Anterior cingulate cortex (tissue), 58 donors: Measurements from ENCODE around the gene PHF1.

Source experiments
- DNase-seq, 58 donors: peaks; one replicate each; lab custom pipeline; 2025; lab: John Stamatoyannopoulos, UW

PHF1 gene

GRCh38 chr6:33430334-33430733, 19.5 kb downstream of the PHF1 start:
- DNase-seq, result no peak

GRCh38 chr6:33430991-33431879, 20.4 kb downstream of the PHF1 start:
- DNase-seq, result peak; percentile 16 to 92 (median 75)

GRCh38 chr6:33431880-33432541, 21.2 kb downstream of the PHF1 start:
- no peak for DNase-seq

- no peak for DNase-seq
Measured at GRCh38 chr6:33432546-33432945, 21.7 kb downstream of the PHF1 start.

DNA sequence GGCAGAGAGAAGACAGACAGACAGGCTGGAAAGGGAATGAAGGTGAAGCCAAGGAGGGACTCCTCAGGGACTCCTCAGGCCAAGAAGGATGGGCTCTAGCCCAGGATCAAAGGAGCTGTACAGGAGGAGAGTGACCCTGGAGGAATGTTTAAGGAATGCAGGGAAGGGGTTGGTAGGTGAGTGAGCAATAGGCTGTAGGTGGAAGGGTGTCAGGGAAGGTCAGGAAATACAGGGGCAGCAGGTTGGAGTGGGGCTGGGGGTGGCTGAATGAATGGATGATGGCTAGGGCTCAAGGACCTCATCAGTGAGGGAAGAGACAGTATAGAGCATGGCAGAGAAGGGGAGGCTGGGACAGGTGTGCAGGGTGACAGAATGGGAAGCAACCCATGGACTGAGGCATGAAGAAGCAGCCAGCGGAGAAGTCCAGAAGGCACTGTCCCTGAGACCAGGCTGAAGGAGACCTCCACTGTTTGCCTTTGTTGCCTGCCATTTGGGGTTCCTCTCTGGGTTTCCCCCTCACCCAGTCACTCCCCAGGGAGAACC, 22.3 kb downstream of the PHF1 start:
- DNase-seq, result no peak

GRCh38 chr6:33433544-33434191, 22.9 kb downstream of the PHF1 start:
- peak in 1 of 58 donors; percentile 28 for DNase-seq

GRCh38 chr6:33434961-33435360, 24.1 kb downstream of the PHF1 start:
- DNase-seq, result no peak

GRCh38 chr6:33437666-33438065, 26.9 kb downstream of the PHF1 start:
- DNase-seq, result no peak

DNA sequence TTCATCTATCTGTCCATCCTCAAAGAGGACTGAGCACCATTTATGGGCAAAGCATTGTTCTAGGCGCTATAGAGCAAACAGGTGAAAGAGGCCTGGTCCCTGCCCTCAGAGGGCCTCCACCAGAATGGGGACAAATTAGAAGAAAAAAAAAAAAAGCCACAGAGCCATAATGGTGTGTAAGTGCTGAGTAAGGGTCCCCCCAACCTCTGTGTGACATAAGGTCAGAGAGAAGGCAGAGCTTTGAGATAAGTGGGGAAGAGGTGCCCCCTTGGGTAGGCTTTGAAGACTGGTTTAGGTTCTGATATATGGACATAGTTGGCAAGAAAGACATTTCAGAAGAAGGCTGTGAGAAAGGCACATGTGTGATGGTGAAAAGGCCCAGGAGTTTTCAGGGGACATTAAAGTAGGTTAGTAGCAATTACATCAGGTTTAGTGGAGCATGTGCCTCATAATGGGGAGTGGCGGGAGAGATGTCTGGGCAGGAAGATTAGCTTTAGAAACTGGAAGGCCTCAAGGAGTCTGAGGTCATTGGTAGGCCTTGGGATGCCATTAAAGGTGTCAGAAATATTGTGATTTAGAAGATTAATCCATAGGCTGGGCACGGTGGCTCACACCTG, 28.3 kb downstream of the PHF1 start:
- DNase-seq, result no peak

DNA sequence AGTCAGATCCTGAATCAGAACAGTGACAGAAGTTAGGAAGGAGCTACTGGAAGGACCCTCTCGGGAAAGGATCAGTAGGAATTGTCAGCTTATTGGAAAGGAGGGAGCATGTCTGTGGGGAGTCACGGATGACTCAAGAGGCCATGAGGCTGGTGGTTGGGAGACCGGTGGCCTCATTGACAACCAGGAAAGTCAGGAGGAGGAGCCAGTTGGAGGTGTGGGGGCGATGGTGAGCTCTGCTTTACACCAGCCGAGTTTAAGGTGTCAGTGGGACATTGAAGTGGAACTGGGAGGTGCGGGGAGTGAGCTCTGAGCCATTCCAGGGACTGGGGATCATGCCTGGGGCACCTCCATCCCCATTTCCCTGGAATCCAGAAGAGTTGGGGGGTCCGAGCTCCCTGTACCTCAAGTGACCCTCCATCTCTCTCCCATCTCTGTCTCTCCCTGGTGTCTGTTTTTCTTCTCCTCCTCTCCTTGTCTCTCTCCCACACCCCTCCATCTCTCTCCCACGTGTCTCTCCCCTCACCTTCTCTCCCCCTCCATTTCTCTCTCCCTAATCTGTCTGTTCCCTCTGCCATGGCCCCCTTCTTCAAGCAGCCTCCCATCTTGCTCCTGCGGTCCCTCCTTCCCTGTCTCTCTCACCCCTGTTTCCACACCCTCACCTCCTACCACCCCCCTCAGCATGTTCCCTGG, 29.3 kb downstream of the PHF1 start:
- DNase-seq, result peak in 1 of 58 donors; percentile 9

GRCh38 chr6:33440649-33441309, 30.0 kb downstream of the PHF1 start:
- DNase-seq, result no peak

DNA sequence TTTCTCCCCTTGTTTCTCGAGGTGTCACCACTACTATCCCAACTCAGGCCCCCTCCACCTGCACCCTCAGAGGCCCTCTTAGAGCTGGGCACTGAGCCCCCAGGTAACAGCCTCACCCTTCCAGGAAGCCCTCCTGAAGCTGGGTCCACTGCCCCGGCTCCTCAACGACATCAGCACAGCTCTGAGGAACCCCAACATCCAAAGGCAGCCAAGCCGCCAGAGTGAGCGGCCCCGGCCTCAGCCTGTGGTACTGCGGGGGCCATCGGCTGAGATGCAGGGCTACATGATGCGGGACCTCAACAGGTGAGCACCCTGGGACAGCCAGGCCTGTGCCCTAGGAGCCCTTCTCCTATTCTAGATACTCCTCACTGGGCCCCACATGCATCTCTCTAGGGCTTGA, 30.6 kb downstream of the PHF1 start:
- DNase-seq, result no peak

GRCh38 chr6:33442283-33442682, 31.5 kb downstream of the PHF1 start:
- DNase-seq, result no peak

GRCh38 chr6:33443025-33443424, 32.2 kb downstream of the PHF1 start:
- DNase-seq, result no peak

DNA sequence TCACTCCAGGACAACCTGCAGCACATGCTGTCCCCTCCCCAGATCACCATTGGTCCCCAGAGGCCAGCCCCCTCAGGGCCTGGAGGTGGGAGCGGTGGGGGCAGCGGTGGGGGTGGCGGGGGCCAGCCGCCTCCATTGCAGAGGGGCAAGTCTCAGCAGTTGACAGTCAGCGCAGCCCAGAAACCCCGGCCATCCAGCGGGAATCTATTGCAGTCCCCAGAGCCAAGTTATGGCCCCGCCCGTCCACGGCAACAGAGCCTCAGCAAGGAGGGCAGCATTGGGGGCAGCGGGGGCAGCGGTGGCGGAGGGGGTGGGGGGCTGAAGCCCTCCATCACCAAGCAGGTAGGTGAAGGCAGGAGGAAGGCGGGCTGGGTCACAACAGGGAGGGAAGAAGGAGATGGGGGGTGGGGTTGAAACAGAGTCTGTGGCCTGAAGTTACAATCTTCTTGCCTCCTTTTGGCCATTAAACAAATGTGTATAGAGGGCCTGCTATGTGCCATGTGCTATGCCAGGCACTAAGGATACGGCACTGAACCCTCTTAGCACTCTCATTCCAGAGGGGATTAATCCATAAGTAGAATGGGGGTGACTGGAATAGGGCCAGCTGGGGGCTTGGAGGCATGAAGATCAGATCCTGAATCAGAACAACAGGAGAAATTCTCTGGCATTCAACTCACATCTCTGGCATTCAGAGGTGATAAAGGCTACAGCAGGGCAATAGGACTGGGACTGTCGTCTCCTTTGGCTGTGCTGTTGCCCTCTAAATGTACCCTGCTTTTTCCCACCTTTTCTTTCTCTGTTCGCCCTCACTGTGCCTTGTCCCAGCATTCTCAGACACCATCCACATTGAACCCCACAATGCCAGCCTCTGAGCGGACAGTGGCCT, 33.0 kb downstream of the PHF1 start:
- no peak for DNase-seq

DNA sequence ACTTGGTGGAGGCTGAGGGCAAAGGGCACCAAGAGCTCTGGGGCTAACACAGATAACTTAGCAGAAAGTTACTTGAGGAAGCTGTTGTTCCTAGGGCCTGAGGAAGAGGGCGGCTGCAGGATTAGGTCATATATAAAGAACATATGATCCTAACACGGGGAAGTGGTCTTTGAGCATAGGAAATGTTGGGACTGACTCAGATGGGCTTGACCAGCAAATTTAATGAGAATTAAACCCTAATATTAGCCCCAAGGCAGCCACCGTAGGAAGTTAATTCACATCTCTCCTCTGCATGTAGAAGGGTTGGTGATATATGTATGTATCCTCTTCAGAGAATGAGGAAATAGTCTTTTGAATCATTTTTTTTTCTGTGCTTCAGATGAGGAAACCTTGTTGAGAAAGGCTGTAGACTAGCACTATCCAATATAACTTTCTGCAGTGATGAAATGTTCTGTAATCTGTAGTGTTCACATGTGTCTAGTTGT, 34.3 kb downstream of the PHF1 start:
- no peak for DNase-seq

DNA sequence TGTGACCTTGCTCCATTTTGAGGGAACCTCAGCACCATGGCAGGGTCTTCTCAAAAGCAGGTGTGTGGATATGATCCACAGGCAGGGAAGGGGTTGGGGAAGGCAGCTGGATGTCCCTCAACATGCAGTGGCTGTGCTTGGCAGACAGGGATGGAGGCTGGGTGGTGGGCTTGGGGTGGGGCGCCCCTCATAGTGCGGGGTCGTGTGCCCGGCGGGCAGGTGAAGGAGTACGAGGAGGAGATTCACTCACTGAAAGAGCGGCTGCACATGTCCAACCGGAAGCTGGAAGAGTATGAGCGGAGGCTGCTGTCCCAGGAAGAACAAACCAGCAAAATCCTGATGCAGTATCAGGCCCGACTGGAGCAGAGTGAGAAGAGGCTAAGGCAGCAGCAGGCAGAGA, 35.5 kb downstream of the PHF1 start:
- DNase-seq, result no peak

DNA sequence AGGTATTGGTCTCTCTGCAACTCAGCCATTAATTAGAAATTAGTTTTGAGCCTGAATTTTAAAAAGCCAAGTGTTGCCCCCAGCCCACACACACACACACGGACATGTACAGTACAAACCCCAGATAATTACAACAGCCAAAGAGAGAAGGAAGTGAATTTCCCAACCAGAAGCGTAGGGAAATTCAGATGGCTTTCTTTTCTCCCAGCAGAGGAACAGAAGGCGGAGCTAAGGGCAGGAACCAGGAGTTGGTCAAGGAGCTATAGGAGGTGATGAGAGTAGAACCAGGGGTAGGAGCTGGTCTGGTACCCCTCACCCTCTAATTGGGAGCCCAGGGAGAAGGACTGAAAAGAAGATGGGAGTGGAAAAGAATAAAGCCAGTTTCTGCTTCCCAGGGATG, 39.6 kb downstream of the PHF1 start:
- DNase-seq, result no peak
